HEK293 (cell line): ENCODE data around the gene FAF2.

Experiments
- CTCF ChIA-PET: fragments of 350-600 bp; formaldehyde crosslinking; extraction: SDS; loops from one replicate; lab custom pipeline; 2021; ENCODE audit warnings: antibody characterized with exemption; lab: Yijun Ruan, JAX
- POLR2A ChIA-PET: fragments of 300-600 bp; formaldehyde crosslinking; extraction: SDS; loops from one replicate; lab custom pipeline; 2020; ENCODE audit warnings: antibody characterized with exemption, inconsistent platforms; lab: Yijun Ruan, JAX
- H3K27ac ChIP-seq: fragments of 200-500 bp; sonication (Bioruptor generic); 2 replicates; pipeline ENCODE4 v1.5.1; 2014; ENCODE audit warnings: low read depth, low read length, control low read depth, inconsistent platforms; ENCODE audit errors: extremely low read depth
- H3K36me3 ChIP-seq, 2 experiments: fragments of 200-500 bp in 1 of 2; sonication (Bioruptor generic) in 1 of 2; 1 replicate in 1 of 2; 2 replicates in 1 of 2; pipeline ENCODE4 v1.5.1; 2014 to 2017; ENCODE audit warnings: inconsistent platforms in 2 of 2, low read length in 2 of 2; ENCODE audit not compliant: control insufficient read depth in 2 of 2, insufficient read depth in 1 of 2
- H3K4me1 ChIP-seq: fragments of 200-500 bp; sonication (Bioruptor generic); 2 replicates; pipeline ENCODE4 v1.5.1; 2014; ENCODE audit warnings: mild to moderate bottlenecking, low read length, inconsistent platforms; ENCODE audit not compliant: control insufficient read depth, insufficient read depth
- H3K4me3 ChIP-seq: 2 replicates; pipeline ENCODE4 v1.5.1; 2011; ENCODE audit warnings: low read depth, mild to moderate bottlenecking, control low read depth, low read length, moderate library complexity
- H3K9me3 ChIP-seq: fragments of 200-500 bp; sonication (Bioruptor generic); 2 replicates; pipeline ENCODE4 v1.5.1; 2014; ENCODE audit warnings: low read depth, low read length, inconsistent platforms; ENCODE audit not compliant: control insufficient read depth, insufficient read depth
- BCL11A ChIP-seq: fragments of 450-650 bp; formaldehyde crosslinking; IDR thresholded peaks from 2 replicates; pipeline ENCODE4 v1.5.1; 2016; ENCODE audit warnings: low read depth, missing biosample characterization, missing genetic modification characterization
- EGR2 ChIP-seq: fragments of 450-650 bp; formaldehyde crosslinking; IDR thresholded peaks from 2 replicates; pipeline ENCODE4 v1.5.1; 2016; ENCODE audit warnings: low read depth, missing biosample characterization, missing genetic modification characterization
- ELK4 ChIP-seq: IDR thresholded peaks from 2 replicates; pipeline ENCODE4 v1.6.1; 2011; ENCODE audit warnings: mild to moderate bottlenecking, low read depth, low read length, borderline replicate concordance
- GLI4 ChIP-seq: fragments of 450-650 bp; formaldehyde crosslinking; IDR thresholded peaks from 2 replicates; pipeline ENCODE4 v1.5.1; 2016; ENCODE audit warnings: missing biosample characterization, missing genetic modification characterization
- IKZF3 ChIP-seq: fragments of 450-650 bp; IDR thresholded peaks from 2 replicates; pipeline ENCODE4 v1.5.0; 2018; ENCODE audit warnings: missing biosample characterization, mild to moderate bottlenecking, missing genetic modification characterization, moderate library complexity
- MYNN ChIP-seq: fragments of 450-650 bp; formaldehyde crosslinking; IDR thresholded peaks from 2 replicates; pipeline ENCODE4 v1.5.1; 2016; ENCODE audit warnings: missing biosample characterization, missing genetic modification characterization, borderline replicate concordance
- PRDM4 ChIP-seq: fragments of 450-650 bp; formaldehyde crosslinking; IDR thresholded peaks from 2 replicates; pipeline ENCODE4 v1.5.1; 2017; ENCODE audit warnings: missing biosample characterization, missing genetic modification characterization
- SP3 ChIP-seq: fragments of 450-650 bp; formaldehyde crosslinking; IDR thresholded peaks from 2 replicates; pipeline ENCODE4 v1.5.1; 2016; ENCODE audit warnings: missing biosample characterization, missing genetic modification characterization
- YY2 ChIP-seq: fragments of 450-650 bp; formaldehyde crosslinking; IDR thresholded peaks from 2 replicates; pipeline ENCODE4 v1.5.1; 2016; ENCODE audit warnings: missing biosample characterization, missing genetic modification characterization
- ZBTB17 ChIP-seq: fragments of 450-650 bp; formaldehyde crosslinking; IDR thresholded peaks from 2 replicates; pipeline ENCODE4 v1.5.1; 2016; ENCODE audit warnings: missing biosample characterization, missing genetic modification characterization
- ZBTB20 ChIP-seq: fragments of 450-650 bp; formaldehyde crosslinking; IDR thresholded peaks from 2 replicates; pipeline ENCODE4 v1.5.1; 2016; ENCODE audit warnings: missing biosample characterization, missing genetic modification characterization
- ZEB2 ChIP-seq: fragments of 450-650 bp; formaldehyde crosslinking; IDR thresholded peaks from 2 replicates; pipeline ENCODE4 v1.5.1; 2016; ENCODE audit warnings: missing biosample characterization, missing genetic modification characterization
- ZIC2 ChIP-seq: fragments of 450-650 bp; formaldehyde crosslinking; IDR thresholded peaks from 2 replicates; pipeline ENCODE4 v1.5.1; 2016; ENCODE audit warnings: missing biosample characterization, missing genetic modification characterization
- ZNF292 ChIP-seq: fragments of 450-650 bp; formaldehyde crosslinking; IDR thresholded peaks from 2 replicates; pipeline ENCODE4 v1.5.1; 2016; ENCODE audit warnings: low read depth, missing biosample characterization, missing genetic modification characterization, borderline replicate concordance
- ZNF335 ChIP-seq: fragments of 450-650 bp; formaldehyde crosslinking; conservative IDR thresholded peaks from 2 replicates; pipeline ENCODE4 v1.5.1; 2016; ENCODE audit warnings: missing biosample characterization, missing genetic modification characterization
- ZNF354C ChIP-seq: fragments of 450-650 bp; formaldehyde crosslinking; IDR thresholded peaks from 2 replicates; pipeline ENCODE4 v1.5.1; 2016; ENCODE audit warnings: missing biosample characterization, missing genetic modification characterization, low read depth, borderline replicate concordance
- ZNF391 ChIP-seq: fragments of 450-650 bp; formaldehyde crosslinking; IDR thresholded peaks from 2 replicates; pipeline ENCODE4 v1.5.1; 2016; ENCODE audit warnings: low read depth, missing biosample characterization, missing genetic modification characterization, borderline replicate concordance
- ZNF394 ChIP-seq: fragments of 450-650 bp; formaldehyde crosslinking; IDR thresholded peaks from 2 replicates; pipeline ENCODE4 v1.5.1; 2016; ENCODE audit warnings: missing biosample characterization, missing genetic modification characterization, mild to moderate bottlenecking, moderate library complexity, borderline replicate concordance
- ZNF404 ChIP-seq: fragments of 450-650 bp; formaldehyde crosslinking; IDR thresholded peaks from 2 replicates; pipeline ENCODE4 v1.5.1; 2017; ENCODE audit warnings: missing biosample characterization, missing genetic modification characterization
- ZNF501 ChIP-seq: fragments of 450-650 bp; formaldehyde crosslinking; IDR thresholded peaks from 2 replicates; pipeline ENCODE4 v1.5.1; 2016; ENCODE audit warnings: missing biosample characterization, missing genetic modification characterization
- ZNF510 ChIP-seq: fragments of 450-650 bp; formaldehyde crosslinking; IDR thresholded peaks from 2 replicates; pipeline ENCODE4 v1.5.1; 2018; ENCODE audit warnings: mild to moderate bottlenecking, missing genetic modification characterization, missing biosample characterization; ENCODE audit not compliant: insufficient replicate concordance
- ZNF560 ChIP-seq: fragments of 450-650 bp; formaldehyde crosslinking; IDR thresholded peaks from 2 replicates; pipeline ENCODE4 v1.5.1; 2017; ENCODE audit warnings: missing biosample characterization, missing genetic modification characterization, borderline replicate concordance
- ZNF600 ChIP-seq: fragments of 450-650 bp; formaldehyde crosslinking; IDR thresholded peaks from 2 replicates; pipeline ENCODE4 v1.5.1; 2016; ENCODE audit warnings: missing biosample characterization, missing genetic modification characterization
- ZNF626 ChIP-seq: fragments of 450-650 bp; sonication (Bioruptor Pico); formaldehyde crosslinking; IDR thresholded peaks from 2 replicates; pipeline ENCODE4 v1.5.1; 2018; ENCODE audit warnings: missing biosample characterization, missing genetic modification characterization, inconsistent platforms
- ZNF660 ChIP-seq: fragments of 450-650 bp; IDR thresholded peaks from 2 replicates; pipeline ENCODE4 v1.5.1; 2018; ENCODE audit warnings: missing biosample characterization, mild to moderate bottlenecking, missing genetic modification characterization
- ZNF76 ChIP-seq: fragments of 450-650 bp; formaldehyde crosslinking; IDR thresholded peaks from 2 replicates; pipeline ENCODE4; 2016; ENCODE audit warnings: low read depth, missing biosample characterization, missing genetic modification characterization, borderline replicate concordance
- TF ChIP-seq, protein P1 (sequence below): fragments of 450-650 bp; formaldehyde crosslinking; IDR thresholded peaks from 2 replicates; pipeline ENCODE4; 2016; ENCODE audit warnings: missing biosample characterization, missing genetic modification characterization
- TF ChIP-seq, protein P2 (sequence below): fragments of 450-650 bp; formaldehyde crosslinking; IDR thresholded peaks from 2 replicates; pipeline ENCODE4 v1.5.1; 2016; ENCODE audit warnings: missing biosample characterization, missing genetic modification characterization

The FAF2 gene

DNA sequence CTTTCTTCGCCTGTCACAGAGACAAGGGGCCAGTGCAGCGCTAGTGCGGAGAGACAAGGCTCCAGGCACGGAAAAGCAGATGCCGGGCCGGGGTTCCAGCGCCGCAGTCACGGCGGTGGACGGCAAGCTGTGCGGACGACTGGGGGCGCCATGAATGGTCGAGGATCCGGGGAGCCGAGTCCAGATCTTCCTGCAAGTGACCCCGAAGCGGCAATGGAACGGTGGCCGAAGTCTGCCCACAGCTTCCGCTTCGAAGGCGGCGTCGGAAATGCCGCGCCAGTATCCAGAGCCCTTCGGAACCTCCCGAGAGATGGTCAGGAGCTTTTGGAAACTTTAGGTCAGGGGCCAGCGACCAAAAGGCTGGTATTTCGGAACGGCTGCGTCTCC is 601 bp upstream of the FAF2 start:
- POLR2A ChIA-PET, result interaction anchor here (0.7 to 1.9 kb wide), 13 partner anchors 9 to 96 kb away, joined by 3 to 19 read pairs (median 4); partner anchors contain the start of genes CLTB, KIAA1191 and RNF44
- peak overlapping the region; percentile 82 for H3K4me3 ChIP-seq
- H3K36me3 ChIP-seq, result peaks cover 0 to 6% of the 10 kb centered on the region in 2 experiments; a peak in 2 of 3 replicates
- peak overlapping the region; percentile 86 for H3K27ac ChIP-seq
- no peaks in the 10 kb centered on the region; the same call in 1 of the 2 replicates for H3K4me1 ChIP-seq
- H3K9me3 ChIP-seq, result no peaks in the 10 kb centered on the region
- CTCF ChIA-PET, result interaction anchor here (0.5 to 4.6 kb wide), 18 partner anchors 9 to 720 kb away, joined by 3 to 43 read pairs (median 4); partner anchors contain the start of gene CLTB
- 0 out of 2 replicates have a peak, but pooled peaks have one; percentile 20 for TF ChIP-seq BCL11A (tag by site-specific recombination)
- 0 out of 2 replicates have a peak, but pooled peaks have one; percentile 12 for TF ChIP-seq ZNF76
- peak; percentile 83 for TF ChIP-seq ZBTB20 (tag by site-specific recombination)
- peak; percentile 25 for TF ChIP-seq ZIC2 (tag by site-specific recombination)
- peak; percentile 28; the same call in 1 of the 2 replicates for TF ChIP-seq ZBTB17 (tag by site-specific recombination)
- no peak for TF ChIP-seq ELK4
- no peak for TF ChIP-seq ZNF510 (tag by site-specific recombination)
- TF ChIP-seq IKZF3 (tag by site-specific recombination), result 0 out of 2 replicates have a peak, but pooled peaks have one; percentile 38
- TF ChIP-seq YY2 (tag by site-specific recombination), result 0 out of 2 replicates have a peak, but pooled peaks have one; percentile 51
- no peak for TF ChIP-seq SP3 (tag by site-specific recombination)
- TF ChIP-seq MYNN, result 0 out of 2 replicates have a peak, but pooled peaks have one; percentile 10
- no peak for TF ChIP-seq ZNF560 (tag by site-specific recombination)
- no peak for TF ChIP-seq ZNF626
- TF ChIP-seq ZNF404, result no peak
- 0 out of 2 replicates have a peak, but pooled peaks have one; percentile 28 for TF ChIP-seq GLI4 (tag by site-specific recombination)
- TF ChIP-seq ZNF660, result peak; percentile 65; the same call in 1 of the 2 replicates
- TF ChIP-seq PRDM4 (tag by site-specific recombination), result peak; percentile 56
- TF ChIP-seq ZNF292 (tag by site-specific recombination), result no peak
- TF ChIP-seq, protein P1, sequence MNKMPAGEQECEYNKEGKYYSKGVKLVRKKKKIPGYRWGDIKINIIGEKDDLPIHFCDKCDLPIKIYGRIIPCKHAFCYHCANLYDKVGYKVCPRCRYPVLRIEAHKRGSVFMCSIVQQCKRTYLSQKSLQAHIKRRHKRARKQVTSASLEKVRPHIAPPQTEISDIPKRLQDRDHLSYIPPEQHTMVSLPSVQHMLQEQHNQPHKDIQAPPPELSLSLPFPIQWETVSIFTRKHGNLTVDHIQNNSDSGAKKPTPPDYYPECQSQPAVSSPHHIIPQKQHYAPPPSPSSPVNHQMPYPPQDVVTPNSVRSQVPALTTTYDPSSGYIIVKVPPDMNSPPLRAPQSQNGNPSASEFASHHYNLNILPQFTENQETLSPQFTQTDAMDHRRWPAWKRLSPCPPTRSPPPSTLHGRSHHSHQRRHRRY (tag by site-specific recombination), result no peak
- TF ChIP-seq ZNF600 (tag by site-specific recombination), result peak; percentile 28; the same call in 1 of the 2 replicates
- peak; percentile 18; the same call in 1 of the 2 replicates for TF ChIP-seq ZNF501 (tag by site-specific recombination)
- no peak; the same call in 1 of the 2 replicates for TF ChIP-seq ZEB2 (tag by site-specific recombination)
- no peak for TF ChIP-seq EGR2 (tag by site-specific recombination)
- TF ChIP-seq ZNF354C (tag by site-specific recombination), result no peak
- TF ChIP-seq, protein P2, sequence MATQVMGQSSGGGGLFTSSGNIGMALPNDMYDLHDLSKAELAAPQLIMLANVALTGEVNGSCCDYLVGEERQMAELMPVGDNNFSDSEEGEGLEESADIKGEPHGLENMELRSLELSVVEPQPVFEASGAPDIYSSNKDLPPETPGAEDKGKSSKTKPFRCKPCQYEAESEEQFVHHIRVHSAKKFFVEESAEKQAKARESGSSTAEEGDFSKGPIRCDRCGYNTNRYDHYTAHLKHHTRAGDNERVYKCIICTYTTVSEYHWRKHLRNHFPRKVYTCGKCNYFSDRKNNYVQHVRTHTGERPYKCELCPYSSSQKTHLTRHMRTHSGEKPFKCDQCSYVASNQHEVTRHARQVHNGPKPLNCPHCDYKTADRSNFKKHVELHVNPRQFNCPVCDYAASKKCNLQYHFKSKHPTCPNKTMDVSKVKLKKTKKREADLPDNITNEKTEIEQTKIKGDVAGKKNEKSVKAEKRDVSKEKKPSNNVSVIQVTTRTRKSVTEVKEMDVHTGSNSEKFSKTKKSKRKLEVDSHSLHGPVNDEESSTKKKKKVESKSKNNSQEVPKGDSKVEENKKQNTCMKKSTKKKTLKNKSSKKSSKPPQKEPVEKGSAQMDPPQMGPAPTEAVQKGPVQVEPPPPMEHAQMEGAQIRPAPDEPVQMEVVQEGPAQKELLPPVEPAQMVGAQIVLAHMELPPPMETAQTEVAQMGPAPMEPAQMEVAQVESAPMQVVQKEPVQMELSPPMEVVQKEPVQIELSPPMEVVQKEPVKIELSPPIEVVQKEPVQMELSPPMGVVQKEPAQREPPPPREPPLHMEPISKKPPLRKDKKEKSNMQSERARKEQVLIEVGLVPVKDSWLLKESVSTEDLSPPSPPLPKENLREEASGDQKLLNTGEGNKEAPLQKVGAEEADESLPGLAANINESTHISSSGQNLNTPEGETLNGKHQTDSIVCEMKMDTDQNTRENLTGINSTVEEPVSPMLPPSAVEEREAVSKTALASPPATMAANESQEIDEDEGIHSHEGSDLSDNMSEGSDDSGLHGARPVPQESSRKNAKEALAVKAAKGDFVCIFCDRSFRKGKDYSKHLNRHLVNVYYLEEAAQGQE, result peak; percentile 27; the same call in 1 of the 2 replicates
- peak; percentile 81; the same call in 1 of the 2 replicates for TF ChIP-seq ZNF335 (tag by site-specific recombination)
- peak; percentile 28 for TF ChIP-seq ZNF394 (tag by site-specific recombination)
- no peak for TF ChIP-seq ZNF391 (tag by site-specific recombination)
